GM21447 (cell line): ENCODE data around the gene MBOAT1.
"Not testable (repeated sequence)": the region's sequence is repeated elsewhere in the genome, so short reads cannot be mapped to it uniquely, and the experiment has no call there.

Source experiments
- ATAC-seq: cut with Tn5 transposase; IDR thresholded peaks from one replicate; pipeline ENCODE4 v1.9.1; 2021; ENCODE audit not compliant: unreplicated experiment

The MBOAT1 gene

DNA sequence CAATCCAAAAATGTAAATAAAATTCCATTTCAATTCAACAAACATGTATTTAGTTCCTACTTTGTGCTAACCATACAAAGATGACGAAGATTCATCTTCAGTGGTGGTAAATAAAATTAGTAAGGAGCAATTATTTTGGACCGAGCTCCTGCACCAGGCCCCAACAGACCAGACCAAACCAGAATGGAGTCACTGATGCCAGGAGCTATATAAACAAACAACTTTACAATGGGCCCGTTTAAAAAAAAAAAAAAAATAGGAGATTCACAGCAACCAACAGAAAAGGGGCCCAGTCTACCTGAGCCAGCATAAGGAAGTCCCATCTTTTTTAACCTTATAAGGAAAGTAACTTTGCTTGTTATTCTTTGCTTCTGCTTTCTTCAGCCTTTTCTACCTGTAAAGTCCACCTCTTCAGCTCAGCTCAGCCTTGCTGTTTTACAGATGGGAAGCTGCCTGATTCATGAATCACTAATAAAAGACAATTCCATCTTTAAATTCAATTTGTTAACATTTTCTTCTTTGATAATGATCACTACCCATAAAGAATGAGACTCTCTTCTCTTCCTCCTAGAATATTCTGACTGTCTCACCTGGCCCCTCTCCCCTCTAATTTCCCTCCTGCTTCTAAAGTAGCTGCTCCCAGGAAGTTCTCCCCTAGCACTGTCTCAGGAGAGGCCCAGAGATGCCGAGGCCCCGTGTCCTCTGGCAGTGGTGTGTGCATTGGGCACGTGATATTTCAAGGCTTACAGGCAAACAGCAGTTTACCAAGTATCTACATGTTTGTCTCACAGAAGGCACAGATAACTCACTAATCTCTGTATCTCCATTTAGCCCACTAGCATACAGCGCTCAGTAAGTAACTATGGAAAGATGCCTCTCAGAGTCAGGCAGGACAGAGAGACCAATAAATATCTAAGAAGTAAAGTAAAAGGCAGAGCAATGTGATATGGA, 8.4 kb downstream of the MBOAT1 start:
- ATAC-seq = no peak

DNA sequence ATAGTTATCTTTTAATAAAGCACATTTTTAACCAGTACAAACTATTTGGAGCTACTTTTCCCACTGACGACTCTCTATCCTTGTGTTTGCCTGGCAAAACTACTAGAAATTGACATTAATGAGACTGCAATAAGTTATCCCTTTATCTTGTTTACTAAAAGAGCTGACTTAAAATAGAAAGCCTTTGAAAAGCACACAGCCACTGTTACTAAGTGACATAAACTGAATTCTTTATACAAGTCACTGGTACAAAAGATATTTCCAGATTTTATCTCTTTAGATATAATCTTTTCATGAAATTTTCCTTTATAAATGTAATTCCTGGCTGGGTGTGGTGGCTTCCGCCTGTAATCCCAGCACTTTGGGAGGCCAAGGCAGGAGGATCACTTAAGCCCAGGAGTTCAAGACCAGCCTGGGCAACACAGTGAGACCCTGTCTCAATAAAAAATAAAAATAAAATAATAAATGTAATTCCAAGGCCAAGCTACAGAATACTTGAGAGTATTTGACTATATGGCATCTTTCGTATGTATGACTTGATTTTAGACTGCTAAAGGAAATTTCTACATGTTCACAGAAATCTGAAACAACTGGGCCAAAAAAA, 9.5 kb downstream of the MBOAT1 start:
- no peak for ATAC-seq

DNA sequence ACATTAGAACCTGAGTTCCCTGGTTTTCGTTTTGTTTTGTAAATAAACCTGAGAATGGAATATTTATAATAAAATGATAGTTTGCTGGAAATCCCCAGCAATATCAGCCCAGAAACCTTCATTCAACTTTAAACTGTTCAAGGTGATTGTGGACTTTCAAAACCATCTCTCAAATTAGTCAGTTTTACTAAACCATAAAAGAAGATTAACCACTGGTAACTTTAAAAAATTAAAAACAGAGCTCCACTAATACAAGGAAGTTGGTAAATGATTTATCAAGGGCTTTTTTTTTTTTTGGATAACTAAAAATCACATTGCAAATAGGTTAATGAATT, 10.0 kb downstream of the MBOAT1 start:
- ATAC-seq = peak; percentile 39

DNA sequence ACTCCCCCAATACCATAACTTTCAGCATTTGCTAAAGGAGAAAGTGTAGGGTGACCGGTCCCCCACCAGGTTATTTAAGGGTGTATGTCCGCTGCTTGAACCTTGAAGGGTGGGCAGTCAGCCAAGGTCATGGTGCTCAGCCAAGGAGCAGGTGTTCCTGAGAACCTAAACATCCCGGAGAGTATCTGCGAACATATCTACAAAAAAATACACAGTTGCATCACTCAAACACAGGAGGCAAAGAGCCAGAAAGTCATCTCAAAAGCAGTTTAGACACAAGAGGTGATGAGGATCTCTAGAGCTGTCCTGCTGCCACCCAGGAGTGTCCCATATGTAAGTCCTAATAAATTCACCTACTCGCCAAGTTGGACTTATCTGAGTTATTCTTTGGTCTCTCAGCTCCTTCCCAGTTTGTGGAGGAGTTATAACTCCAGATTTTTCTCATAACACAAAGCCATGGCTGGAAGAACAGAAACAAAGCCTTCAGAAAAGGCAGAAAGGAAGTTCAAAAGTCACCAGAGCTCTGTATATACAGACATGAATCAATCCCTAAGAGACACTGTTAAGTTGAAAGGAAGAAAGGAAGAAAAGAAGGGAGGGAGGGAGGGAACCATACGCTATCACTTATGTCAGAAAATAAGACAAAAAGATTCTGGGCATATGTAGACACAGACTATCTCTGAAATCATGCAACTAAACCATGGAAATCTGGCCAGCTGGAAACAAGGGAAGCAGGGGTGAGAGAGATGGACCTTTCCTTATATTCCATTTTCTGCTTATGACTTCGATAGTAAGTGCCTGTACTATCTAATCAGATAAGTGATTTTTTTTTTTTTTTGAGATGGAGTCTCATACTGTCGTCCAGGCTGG, 11.3 kb downstream of the MBOAT1 start:
- ATAC-seq = no peak

DNA sequence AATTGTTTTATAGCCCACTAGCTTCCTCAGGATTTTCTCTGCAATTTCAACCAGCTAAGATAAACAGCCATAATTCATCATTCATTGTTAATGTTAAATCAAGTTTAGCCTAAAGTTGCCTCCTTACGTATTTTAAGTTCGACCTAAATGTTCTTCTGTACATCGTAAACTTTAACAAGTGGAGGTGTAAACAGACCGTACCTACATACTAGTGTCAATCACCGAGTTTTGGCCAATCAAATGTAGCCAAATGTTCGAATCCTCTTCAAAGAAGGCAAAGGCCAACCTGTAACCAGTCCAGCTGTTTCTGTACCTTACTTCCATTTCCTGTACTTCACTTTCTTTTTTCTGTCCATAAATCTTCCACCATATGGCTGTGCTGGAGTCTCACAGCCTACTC, 13.5 kb downstream of the MBOAT1 start:
- ATAC-seq = no peak

DNA sequence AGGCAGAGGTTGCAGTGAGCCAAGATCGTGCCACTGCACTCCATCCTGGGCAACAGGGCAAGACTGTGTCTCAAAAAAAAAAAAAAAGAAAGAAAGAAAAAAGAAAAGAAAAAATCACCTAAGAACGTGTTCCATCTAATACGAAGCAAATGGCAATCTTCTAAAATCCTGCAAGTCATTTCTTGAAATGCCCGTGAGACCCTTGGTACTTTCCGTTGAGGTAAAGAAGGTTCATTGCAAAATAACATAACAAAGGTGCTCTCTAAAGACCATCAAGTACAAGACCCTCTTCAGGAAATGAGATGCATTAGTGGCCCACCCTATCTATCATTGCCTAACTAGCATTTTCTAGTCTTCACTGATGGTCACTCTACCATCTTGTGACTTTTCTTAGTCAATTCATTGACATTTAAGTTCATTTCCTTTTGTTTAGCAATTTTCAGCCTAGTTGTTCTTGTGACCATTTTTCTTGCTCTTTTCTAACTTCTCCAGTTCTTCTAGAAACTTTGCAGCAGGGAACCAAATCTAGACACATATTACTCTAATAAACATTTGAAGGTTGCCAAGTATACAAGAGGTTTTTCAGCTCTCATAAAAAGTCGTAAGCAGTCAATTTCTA, 14.0 kb downstream of the MBOAT1 start:
- no peak for ATAC-seq

DNA sequence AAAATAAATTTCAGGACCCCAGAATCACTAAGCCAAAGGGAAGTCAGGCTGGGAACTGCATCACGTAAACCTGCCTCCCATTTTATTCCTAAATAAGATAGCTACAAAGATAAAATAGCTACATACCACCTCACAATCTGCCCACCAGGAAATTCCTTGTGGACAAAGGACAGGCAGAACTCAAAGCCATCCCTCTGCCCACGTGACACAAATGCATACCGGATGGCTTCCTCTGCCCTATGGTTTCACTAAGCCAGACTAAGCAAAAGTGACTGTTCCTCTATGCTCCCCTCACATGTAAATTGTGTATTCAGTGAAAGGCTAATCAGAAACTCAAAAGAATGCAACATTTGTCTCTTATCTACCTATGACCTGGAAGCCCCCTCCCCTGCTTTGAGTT, 15.0 kb downstream of the MBOAT1 start:
- ATAC-seq = no peak

DNA sequence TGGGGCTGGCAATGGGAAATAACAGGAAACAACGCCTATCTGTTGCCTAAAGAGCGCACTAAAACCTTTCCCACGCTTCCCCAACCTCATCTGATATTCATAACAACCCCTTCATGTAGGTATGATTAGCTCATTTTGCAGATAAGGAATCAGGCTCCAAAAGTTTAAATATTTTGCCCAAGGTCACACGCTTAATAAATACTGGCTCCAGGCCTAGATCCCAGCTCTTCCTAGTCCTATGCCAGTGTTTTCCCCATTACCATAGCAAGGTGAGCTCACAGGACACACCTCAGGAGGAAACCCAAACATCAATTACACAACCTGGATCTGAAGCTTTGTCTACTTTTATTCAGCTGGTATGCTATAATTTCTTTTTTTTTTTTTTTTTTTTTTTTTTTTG, 19.6 kb downstream of the MBOAT1 start:
- no peak for ATAC-seq

DNA sequence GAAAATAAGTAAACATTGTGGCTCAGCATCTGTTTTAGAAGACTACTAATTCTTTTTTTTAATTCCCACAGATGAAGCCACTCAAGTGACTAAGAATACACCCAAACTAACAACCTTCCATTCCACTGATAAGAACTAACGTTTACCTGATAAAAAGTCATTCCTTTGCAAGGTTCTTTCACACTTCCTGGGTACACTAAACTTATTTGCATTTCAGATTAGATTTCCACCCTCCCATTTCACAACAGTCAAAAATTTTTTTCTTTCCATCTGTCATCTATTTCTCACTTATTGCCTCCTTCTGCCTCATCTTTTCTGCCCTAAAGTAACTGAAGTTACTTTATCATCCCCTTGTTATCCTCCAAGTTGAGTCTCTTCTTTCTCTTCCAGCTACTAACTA, 20.3 kb downstream of the MBOAT1 start:
- no peak for ATAC-seq

DNA sequence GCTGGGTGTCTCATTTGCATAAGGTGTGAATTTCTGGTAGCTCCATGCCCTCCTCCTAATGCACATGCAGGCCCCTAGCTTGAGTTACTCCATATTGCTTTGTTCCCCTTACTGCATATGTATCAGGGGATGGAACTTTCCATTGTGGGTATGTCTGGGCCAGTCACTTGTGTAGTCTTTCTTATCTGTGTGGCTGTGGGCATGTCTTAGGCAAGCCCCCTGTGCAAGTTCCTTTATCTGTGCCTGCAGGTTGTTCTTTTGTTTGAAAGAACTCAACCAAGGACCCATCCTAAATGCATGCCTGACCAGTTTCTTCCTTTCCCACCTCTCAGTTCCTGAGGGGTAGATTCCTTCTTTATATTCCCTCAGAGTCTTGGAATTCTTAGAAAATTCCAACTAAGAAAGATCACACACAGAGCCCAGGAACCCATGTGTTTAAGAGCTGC, 23.6 kb downstream of the MBOAT1 start:
- no peak for ATAC-seq

DNA sequence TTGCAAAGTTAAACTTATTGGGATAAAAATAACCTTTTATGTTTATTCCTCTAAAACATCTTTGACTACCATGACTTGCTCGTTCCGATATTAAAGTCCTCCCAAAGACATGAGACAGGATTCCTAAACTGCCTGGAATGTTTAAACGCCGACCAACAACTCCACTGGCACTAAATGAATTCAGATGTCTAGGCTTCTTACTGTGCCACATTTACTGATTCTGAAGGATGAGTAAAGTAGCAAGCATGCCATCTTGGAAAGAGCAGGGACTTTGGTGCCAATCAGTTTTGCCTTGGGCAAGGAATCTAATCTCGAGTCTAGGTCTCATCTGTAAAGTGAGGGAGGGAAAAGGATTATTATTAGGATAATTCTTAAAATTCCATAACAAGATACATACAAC, 25.3 kb downstream of the MBOAT1 start:
- ATAC-seq = no peak

DNA sequence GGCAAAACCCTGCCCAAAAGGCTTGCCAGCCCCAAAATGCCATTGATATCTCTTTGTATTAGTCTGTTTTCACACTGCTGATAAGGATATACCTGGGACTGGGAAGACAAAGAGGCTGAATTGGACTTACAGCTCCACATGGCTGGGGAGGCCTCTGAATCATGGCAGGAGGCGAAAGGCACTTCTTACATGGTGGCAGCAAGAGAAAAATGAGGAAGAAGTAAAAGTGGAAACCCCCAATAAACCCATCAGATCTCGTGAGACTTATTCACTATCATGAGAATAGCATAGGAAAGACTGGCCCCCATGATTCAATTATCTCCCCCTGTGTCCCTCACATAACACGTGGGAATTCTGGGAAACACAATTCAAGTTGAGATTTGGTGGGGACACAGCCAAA, 28.6 kb downstream of the MBOAT1 start:
- no peak for ATAC-seq

DNA sequence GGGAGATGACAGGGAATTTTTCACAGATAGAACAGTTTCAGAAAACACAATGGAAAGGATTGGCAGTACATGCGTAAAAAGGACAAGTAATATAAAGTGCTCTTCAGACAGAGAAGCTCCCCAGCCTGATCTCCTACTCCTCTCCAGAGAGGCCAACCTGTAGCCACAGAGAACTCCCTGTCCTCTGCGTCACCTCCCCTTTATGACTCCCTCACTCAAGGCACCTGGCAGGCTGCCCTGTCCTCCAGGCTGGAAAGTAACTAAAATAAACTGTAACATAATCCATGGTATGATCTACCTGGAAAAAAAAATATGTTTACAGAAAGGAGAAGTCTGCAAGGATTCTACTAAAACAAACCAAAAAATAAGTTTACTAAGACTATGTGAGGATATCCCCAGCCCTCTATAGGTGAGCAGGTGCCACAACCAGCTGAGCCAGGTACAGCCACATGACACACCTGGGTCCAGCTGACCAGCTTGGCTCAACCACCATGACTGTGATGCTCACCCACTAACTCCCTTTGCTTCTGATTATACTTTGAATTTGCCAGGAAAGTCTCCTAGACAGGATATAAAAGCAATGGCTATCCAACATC, 29.2 kb downstream of the MBOAT1 start:
- ATAC-seq = no peak

DNA sequence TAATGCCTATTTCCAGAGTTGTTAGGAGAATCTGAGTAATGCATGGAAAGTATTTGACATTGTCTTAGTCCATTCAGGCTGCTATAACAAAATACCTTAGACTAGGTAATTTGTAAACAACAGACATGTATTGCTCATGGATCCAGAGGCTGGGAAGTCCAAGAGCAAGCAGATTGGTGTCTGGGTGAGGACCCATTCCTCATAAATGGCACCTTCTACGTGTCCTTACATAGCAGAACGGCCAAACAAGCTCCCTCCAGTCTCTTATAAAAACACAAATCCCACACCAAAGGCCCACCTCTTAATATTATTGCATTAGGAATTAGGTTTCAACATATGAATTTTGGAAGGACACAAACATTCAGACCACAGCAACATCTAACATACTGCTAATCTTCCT, 30.2 kb downstream of the MBOAT1 start:
- no peak for ATAC-seq

DNA sequence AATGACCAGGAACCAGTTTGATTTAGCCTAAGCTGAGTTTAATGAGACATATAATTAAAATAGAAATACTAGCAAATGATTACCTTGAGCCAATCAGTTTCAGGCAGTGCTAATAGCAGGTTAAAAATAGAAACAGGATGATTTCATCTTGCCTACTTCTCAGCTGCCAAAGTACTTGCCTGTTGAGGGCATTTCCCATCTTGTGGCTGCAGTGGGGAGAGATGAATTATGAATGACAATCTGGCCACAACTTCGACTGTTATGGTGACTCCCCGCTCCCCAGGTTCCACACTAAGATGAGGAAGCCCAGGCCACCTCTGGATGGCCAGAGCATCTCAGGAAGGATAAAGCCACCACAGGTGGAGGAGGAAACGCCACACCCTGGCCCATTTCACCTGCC, 31.3 kb downstream of the MBOAT1 start:
- peak; percentile 84 for ATAC-seq

DNA sequence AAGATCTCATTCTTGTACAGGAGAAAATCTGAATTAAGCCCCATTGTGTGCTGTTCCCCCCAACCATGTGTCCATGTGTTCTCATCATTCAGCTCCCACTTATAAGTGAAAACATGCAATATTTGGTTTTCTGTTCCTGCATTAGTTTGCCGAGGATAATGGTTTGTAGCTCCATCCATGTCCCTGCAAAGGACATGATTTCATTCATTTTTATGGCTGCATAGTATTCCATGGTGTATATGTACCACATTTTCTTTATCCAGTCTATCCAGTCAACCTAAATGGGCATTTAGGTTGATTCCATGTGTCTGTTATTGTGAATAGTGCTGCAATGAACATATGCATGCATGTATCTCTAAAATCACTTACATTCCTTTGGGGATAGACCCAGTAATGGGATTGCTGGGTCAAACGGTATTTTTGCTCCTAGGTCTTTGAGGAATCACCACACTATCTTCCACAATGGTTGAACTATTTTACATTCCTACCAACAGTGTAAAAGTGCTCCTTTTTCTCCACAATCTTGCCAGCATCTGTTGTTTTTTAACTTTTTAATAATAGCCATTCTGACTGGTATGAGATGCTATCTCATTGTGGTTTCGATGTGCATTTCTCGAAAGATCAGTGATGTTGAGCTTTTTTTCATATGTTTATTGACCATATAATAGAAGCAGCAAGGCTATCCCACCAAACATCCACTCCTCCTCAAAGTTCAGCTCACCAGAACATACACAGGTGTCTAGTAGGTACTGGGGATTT, 32.8 kb downstream of the MBOAT1 start:
- ATAC-seq = not testable (repeated sequence)

DNA sequence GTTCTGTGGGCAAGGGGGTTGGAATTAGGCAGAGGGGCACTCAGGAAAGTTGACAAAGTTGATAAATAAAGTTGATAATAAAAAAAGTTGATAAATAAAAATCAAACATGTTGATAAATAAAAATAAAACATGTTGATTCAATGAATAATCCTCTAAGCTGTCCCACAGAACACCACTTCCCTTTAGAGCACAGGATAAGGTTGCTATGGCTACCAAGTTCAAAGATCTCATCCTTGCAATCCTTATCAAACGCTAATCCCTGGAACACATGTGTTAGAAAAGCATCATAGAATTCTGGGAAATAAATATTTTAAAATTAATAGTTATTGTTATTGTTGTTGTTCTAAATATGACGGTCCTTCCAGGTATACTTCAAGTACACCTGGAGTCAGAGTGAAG, 33.9 kb downstream of the MBOAT1 start:
- no peak for ATAC-seq

DNA sequence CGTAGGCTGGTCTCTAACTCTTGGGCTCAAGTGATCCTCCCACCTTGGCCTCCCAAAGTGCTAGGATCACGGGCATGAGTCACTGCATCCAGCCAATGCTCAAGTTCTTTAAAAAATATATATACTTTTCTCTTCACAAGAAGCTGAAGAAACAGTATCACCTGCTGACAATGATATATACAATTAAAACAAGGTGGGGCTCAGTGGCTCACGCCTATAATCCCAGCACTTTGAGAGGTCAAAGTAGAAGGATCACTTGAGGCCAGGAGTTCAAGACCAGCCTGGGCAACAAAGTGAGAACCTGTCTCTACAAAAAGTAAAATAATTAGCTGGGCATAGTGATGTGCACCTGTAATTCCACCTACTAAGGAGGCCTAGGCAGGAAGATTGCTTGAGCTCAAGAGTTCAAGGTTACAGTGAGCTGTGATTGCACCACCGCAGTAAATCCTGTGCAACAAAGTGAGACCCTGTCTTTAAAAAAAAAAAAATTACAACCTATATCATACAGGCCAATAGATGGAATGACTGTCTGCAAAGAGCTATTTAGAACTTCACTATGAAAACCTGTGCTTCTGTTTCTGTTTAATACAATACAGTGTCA, 36.4 kb downstream of the MBOAT1 start:
- no peak for ATAC-seq
